HepG2 (cell line): Measurements from ENCODE around the gene SLC13A1. TPM values are rescaled to one million over a fixed set of nuclear protein-coding genes. Genes with fewer than 3 reads are reported as not detected.

Source experiments
- ARID3A ChIP-seq: IDR thresholded peaks from 2 replicates; pipeline ENCODE4 v1.6.1; 2012; ENCODE audit warnings: low read depth, low read length, improper control_type of control experiment
- ARNT ChIP-seq: fragments of 450-650 bp; IDR thresholded peaks from 2 replicates; pipeline ENCODE4 v1.6.1; 2017
- ATF3 ChIP-seq: sonication (generic); formaldehyde crosslinking; IDR thresholded peaks from 2 replicates; pipeline ENCODE4 v1.4.0; 2020; ENCODE audit warnings: missing genetic modification reagents
- CC2D1A ChIP-seq: sonication (generic); formaldehyde crosslinking; IDR thresholded peaks from 2 replicates; pipeline ENCODE4 v1.8.1; 2023; ENCODE audit warnings: mild to moderate bottlenecking, missing genetic modification reagents
- FOSL1 ChIP-seq: sonication (generic); formaldehyde crosslinking; IDR thresholded peaks from 2 replicates; pipeline ENCODE4 v1.9.0; 2021; ENCODE audit warnings: missing genetic modification reagents, borderline replicate concordance
- FOSL2 ChIP-seq: sonication (generic); formaldehyde crosslinking; IDR thresholded peaks from 2 replicates; pipeline ENCODE4 v1.4.0; 2020; ENCODE audit warnings: missing genetic modification reagents
- FOXA1 ChIP-seq, 2 experiments: fragments of 450-650 bp in 1 of 2; sonication (generic) in 1 of 2; formaldehyde crosslinking in 1 of 2; IDR thresholded peaks; 2 replicates each; pipeline versions ENCODE4 v1.4.0 to v1.6.1; 2016 to 2020; ENCODE audit warnings: missing genetic modification reagents in 1 of 2
- GATAD2A ChIP-seq: IDR thresholded peaks from 2 replicates; pipeline ENCODE4 v1.6.1; 2016
- HOXA9 ChIP-seq: sonication (generic); formaldehyde crosslinking; IDR thresholded peaks from 2 replicates; pipeline ENCODE4 v1.8.1; 2022; ENCODE audit warnings: missing genetic modification reagents, mild to moderate bottlenecking, moderate library complexity, borderline replicate concordance
- JUND ChIP-seq: sonication (generic); formaldehyde crosslinking; IDR thresholded peaks from 2 replicates; pipeline ENCODE4 v1.8.0; 2022; ENCODE audit warnings: mild to moderate bottlenecking, missing genetic modification reagents
- MED1 ChIP-seq: sonication (generic); formaldehyde crosslinking; IDR thresholded peaks from 2 replicates; pipeline ENCODE4 v1.4.0; 2020; ENCODE audit warnings: missing genetic modification reagents
- MYC ChIP-seq: sonication (generic); formaldehyde crosslinking; IDR thresholded peaks from 2 replicates; pipeline ENCODE4 v1.9.0; 2021; ENCODE audit warnings: missing genetic modification reagents, borderline replicate concordance
- PRDM10 ChIP-seq: sonication (generic); formaldehyde crosslinking; IDR thresholded peaks from 2 replicates; pipeline ENCODE4 v1.4.0; 2020; ENCODE audit warnings: low read depth, missing genetic modification reagents
- RCOR2 ChIP-seq: IDR thresholded peaks from 2 replicates; pipeline ENCODE4 v1.6.1; 2016; ENCODE audit warnings: missing biosample characterization, missing genetic modification reagents
- SATB2 ChIP-seq: sonication (generic); formaldehyde crosslinking; IDR thresholded peaks from 2 replicates; pipeline ENCODE4 v1.5.0; 2020; ENCODE audit warnings: missing genetic modification reagents
- SMARCC2 ChIP-seq: fragments of 450-650 bp; IDR thresholded peaks from 2 replicates; pipeline ENCODE4 v1.6.1; 2017; ENCODE audit warnings: antibody characterized with exemption, mild to moderate bottlenecking
- TOPORS ChIP-seq: sonication (generic); formaldehyde crosslinking; IDR thresholded peaks from 2 replicates; pipeline ENCODE4 v1.8.0; 2023; ENCODE audit warnings: mild to moderate bottlenecking, missing genetic modification reagents
- ZC3H4 ChIP-seq: sonication (generic); formaldehyde crosslinking; IDR thresholded peaks from 2 replicates; pipeline ENCODE4 v1.4.0; 2020; ENCODE audit warnings: missing genetic modification reagents, borderline replicate concordance
- ZNF326 ChIP-seq: sonication (generic); formaldehyde crosslinking; IDR thresholded peaks from 2 replicates; pipeline ENCODE4 v1.4.0; 2020; ENCODE audit warnings: missing genetic modification reagents, borderline replicate concordance
- ZNF367 ChIP-seq: sonication (generic); formaldehyde crosslinking; IDR thresholded peaks from 2 replicates; pipeline ENCODE4 v1.4.0; 2020; ENCODE audit warnings: missing genetic modification reagents, borderline replicate concordance
- ZNF644 ChIP-seq: IDR thresholded peaks from 2 replicates; pipeline ENCODE4 v1.6.1; 2016; ENCODE audit warnings: low read depth
- ZNF792 ChIP-seq: IDR thresholded peaks from 2 replicates; pipeline ENCODE4 v1.6.1; 2016
- polyA plus RNA-seq, 8 experiments: library from polyadenylated mRNA; depleted of rRNA in 3 of 8; stranded (reverse) in 7 of 8; unstranded in 1 of 8; fragments of >200 nt; fragmentation: Illumina TruSeq in 4 of 8; extraction: Trizol in 4 of 8; gene quantifications; 2 replicates each; pipeline versions ENCODE4 v1.2.1 to v1.2.3, GENCODE V29; 2011 to 2016; ENCODE audit warnings: low read depth in 4 of 8, missing spikeins in 1 of 8, mixed read lengths in 1 of 8; ENCODE audit not compliant: insufficient read depth in 1 of 8
- total RNA-seq, 5 experiments: library from RNA; depleted of rRNA; stranded (reverse); fragments of >200 nt; fragmentation: Illumina TruSeq; extraction: Trizol; gene quantifications; 2 replicates each; pipeline ENCODE4 v1.2.3, GENCODE V29; 2016; ENCODE audit warnings: low read depth in 1 of 5

The SLC13A1 gene
- total and polyA plus RNA-seq, 2 of the 13 experiments (the other 11 are each of a cell fraction or from before 2014, with no cell fraction given): not detected

GRCh38 chr7:123191132-123191531 lies 8.6 kb downstream of the SLC13A1 start (continued):
- TF ChIP-seq PRDM10 (CRISPR knock-in tag) (no peak), ZC3H4 (CRISPR knock-in tag) (no peak), FOXA1 (IDR thresholded peaks at IDR 0.05) (no peak), FOXA1 (CRISPR knock-in tag; IDR thresholded peaks at IDR 0.05) (peak; percentile 67), ATF3 (peak; percentile 53; the same call in 1 of the 2 replicates), MED1 (CRISPR knock-in tag) (no peak), ZNF367 (CRISPR knock-in tag) (no peak), HOXA9 (CRISPR knock-in tag) (no peak), ZNF644 (CRISPR knock-in tag) (peak; percentile 89), ARNT (no peak), GATAD2A (CRISPR knock-in tag) (peak; percentile 22; the same call in 1 of the 2 replicates), JUND (CRISPR knock-in tag) (0 out of 2 replicates have a peak, but pooled peaks have one; percentile 29), ZNF326 (CRISPR knock-in tag) (no peak), TOPORS (CRISPR knock-in tag) (no peak), SMARCC2 (no peak), MYC (no peak), ARID3A (peak; percentile 33; the same call in 1 of the 2 replicates), FOSL1 (CRISPR knock-in tag) (peak; percentile 72), RCOR2 (CRISPR knock-in tag) (no peak), ZNF792 (CRISPR knock-in tag) (no peak), CC2D1A (CRISPR knock-in tag) (no peak), FOSL2 (CRISPR knock-in tag) (peak; percentile 94), SATB2 (CRISPR knock-in tag) (no peak)
- TF ChIP-seq, all 625 proteins: peak for 10
